Ectodermal cell (in vitro differentiated cells): Measurements from ENCODE around the gene TMEM178B.

Source experiments
- H3K27ac ChIP-seq: 2 replicates; pipeline ENCODE4 v1.7.0; 2013; ENCODE audit warnings: mild to moderate bottlenecking, low read depth, low read length; ENCODE audit not compliant: insufficient read depth, poor library complexity, severe bottlenecking
- H3K27me3 ChIP-seq: 2 replicates; pipeline ENCODE4 v1.7.0; 2013; ENCODE audit warnings: mild to moderate bottlenecking, low read length; ENCODE audit not compliant: insufficient read depth, control insufficient read depth, poor library complexity, severe bottlenecking
- H3K36me3 ChIP-seq: one replicate; pipeline ENCODE4 v1.7.0; 2013; ENCODE audit warnings: low read length; ENCODE audit not compliant: control insufficient read depth, insufficient read depth
- H3K4me1 ChIP-seq: one replicate; pipeline ENCODE4 v1.7.0; 2013; ENCODE audit warnings: low read length; ENCODE audit not compliant: control insufficient read depth, insufficient read depth
- H3K4me3 ChIP-seq: 2 replicates; pipeline ENCODE4 v1.7.0; 2013; ENCODE audit warnings: low read depth, low read length, control low read depth; ENCODE audit not compliant: insufficient read depth
- H3K9me3 ChIP-seq: 2 replicates; pipeline ENCODE4 v1.7.0; 2013; ENCODE audit warnings: mild to moderate bottlenecking, low read length, moderate library complexity; ENCODE audit not compliant: control insufficient read depth
- WGBS, 2 experiments: methylation state at CpG; one replicate each; pipeline ENCODE4 v1.1.7; 2013; ENCODE audit warnings: missing lambda C conversion rate in 2 of 2; 5-methylcytosine and 5-hydroxymethylcytosine counted together

TMEM178B gene

DNA sequence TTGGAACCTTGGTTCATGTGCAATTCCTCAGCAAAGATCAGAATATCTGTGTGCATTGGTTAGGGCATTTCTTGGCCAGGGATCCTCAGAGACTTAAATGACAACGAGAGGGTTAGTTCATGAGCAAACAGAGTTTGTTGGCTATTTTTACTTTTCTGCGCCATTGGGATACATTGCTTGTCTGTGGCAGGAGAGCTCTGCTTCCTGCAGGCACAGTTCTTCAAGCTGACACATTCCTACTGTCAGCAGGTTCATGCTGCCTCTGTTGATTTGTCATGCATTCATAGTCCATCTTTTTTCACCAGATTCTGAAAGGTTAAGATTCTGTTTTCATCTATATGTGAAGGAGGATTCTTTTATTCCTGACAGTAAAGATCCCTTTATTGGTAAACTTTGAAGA lies 139.4 kb downstream of the TMEM178B start:
- Histone ChIP-seq H3K9me3 (no peaks in the 10 kb centered on the region), H3K36me3 (no peaks in the 10 kb centered on the region), H3K27me3 (no peaks in the 10 kb centered on the region), H3K27ac (no peak overlapping the region), H3K4me1 (no peaks in the 10 kb centered on the region), H3K4me3 (no peak overlapping the region)
- WGBS, 2 experiments: 91 to 92% methylated on average over 2 of the region's 2 CpGs

GRCh38 chr7:141217938-141218337 lies 144.1 kb downstream of the TMEM178B start:
- 82 to 87% methylated on average over 7 of the region's 7 CpGs for WGBS, 2 experiments

DNA sequence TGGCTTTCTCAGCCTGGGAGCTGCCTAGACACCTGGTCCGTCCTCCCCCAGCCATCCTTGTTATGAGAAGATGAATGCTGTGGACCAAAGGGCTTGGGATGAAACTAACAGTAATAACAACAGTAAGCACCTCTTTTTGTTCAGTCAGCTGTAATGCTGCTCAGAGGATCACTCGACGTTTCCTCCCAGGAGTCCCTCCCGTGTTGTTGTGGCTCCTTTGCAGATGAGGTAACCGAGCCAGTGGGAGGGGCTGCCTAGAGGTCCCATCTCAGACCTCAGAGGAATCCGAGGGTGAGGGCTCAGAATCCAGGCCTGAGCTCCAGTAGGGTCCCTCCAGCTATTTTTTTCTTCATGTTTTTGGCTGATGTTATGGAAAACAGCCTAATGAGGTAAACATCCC lies 145.1 kb downstream of the TMEM178B start:
- 71 to 86% methylated on average over 5 to 6 of the region's 6 CpGs for WGBS, 2 experiments
- Histone ChIP-seq H3K36me3 (no peaks in the 10 kb centered on the region), H3K9me3 (no peaks in the 10 kb centered on the region), H3K4me1 (no peaks in the 10 kb centered on the region), H3K4me3 (no peak overlapping the region), H3K27ac (no peak overlapping the region), H3K27me3 (no peaks in the 10 kb centered on the region)

More at GRCh38 chr7:141217938-141218337, 144.1 kb downstream of the TMEM178B start:
- Histone ChIP-seq H3K27me3 (no peaks in the 10 kb centered on the region), H3K4me3 (no peak overlapping the region), H3K27ac (no peak overlapping the region), H3K4me1 (no peaks in the 10 kb centered on the region), H3K36me3 (no peaks in the 10 kb centered on the region), H3K9me3 (no peaks in the 10 kb centered on the region)

GRCh38 chr7:141220263-141220880 lies 146.5 kb downstream of the TMEM178B start:
- H3K9me3 ChIP-seq: no peaks in the 10 kb centered on the region
- no peaks in the 10 kb centered on the region for H3K4me1 ChIP-seq
- H3K36me3 ChIP-seq: no peaks in the 10 kb centered on the region
- H3K27me3 ChIP-seq: no peaks in the 10 kb centered on the region
- WGBS, 2 experiments: 74 to 78% methylated on average over 7 of the region's 8 CpGs
- H3K27ac ChIP-seq: no peak overlapping the region
- H3K4me3 ChIP-seq: no peak overlapping the region

DNA sequence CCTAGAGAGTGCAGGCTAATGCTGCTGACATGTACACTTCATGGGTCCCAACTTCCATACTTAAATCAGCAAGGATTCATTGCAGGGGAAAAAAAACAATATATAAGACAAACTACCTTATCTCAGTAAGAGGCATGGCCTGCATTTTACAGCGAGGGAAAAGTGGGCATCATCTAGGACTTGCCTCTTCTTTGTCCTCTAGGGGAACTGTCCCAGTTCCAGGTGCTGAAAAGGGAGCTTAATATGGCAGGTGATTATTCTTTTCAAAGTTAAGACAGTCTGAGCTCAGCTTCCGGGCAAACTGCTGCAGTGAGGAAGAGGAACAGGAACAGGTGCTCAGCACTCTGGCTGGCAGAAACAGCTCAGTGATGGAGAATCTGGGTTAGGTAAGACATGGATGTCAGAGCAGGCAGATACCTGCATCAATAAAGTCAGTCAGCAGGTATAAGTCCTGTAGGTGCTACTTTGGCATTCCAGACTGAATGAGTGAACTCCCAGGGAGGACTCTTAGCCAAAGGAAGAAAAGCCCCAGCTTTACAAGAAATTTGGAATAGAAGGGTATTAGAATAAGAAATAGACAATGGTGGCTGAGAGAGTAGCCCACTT lies 147.2 kb downstream of the TMEM178B start:
- H3K9me3 ChIP-seq: no peaks in the 10 kb centered on the region
- H3K4me1 ChIP-seq: no peaks in the 10 kb centered on the region
- H3K36me3 ChIP-seq: no peaks in the 10 kb centered on the region
- 73 to 74% methylated on average over 2 of the region's 2 CpGs for WGBS, 2 experiments
- H3K27me3 ChIP-seq: no peaks in the 10 kb centered on the region
- H3K4me3 ChIP-seq: no peak overlapping the region
- H3K27ac ChIP-seq: no peak overlapping the region

DNA sequence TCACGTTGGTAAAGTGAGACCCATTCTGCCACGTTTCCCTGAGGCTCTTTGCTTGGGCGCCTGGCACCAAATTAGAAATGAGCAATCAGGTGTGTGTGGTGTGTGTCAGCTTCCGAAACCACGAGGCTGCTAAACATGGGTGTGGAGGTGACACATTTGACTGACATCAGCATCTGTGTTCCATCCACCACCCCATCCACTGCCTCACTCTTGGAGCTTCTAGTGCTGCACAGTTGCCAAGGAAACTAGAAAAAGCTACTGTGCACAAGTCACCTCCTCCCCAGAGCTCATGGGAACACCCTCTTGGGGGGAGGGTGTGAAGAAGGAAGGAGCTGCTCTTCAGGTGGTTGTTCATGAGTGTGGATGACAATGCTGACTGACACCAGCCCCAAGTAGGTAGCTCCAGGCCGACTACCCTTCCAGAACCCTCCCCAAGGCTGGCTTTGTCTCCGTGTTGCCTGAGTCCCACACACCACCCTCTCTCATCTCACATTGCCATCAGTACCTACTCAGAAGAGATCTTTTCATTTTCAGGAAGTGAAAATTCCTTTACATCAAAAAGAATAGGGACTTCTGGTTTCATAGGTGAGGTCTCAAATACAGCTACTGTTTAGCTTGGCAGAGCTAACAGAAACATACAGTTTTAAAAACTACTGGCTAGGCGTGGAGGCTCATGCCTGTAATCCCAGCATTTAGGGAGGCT lies 152.2 kb downstream of the TMEM178B start:
- WGBS, 2 experiments: 92 to 94% methylated on average over 8 of the region's 8 CpGs
- Histone ChIP-seq H3K27me3 (no peaks in the 10 kb centered on the region), H3K4me3 (no peak overlapping the region), H3K9me3 (no peaks in the 10 kb centered on the region), H3K27ac (no peak overlapping the region), H3K36me3 (no peaks in the 10 kb centered on the region), H3K4me1 (no peaks in the 10 kb centered on the region)

GRCh38 chr7:141227454-141227853 lies 153.6 kb downstream of the TMEM178B start:
- no peak overlapping the region for H3K4me3 ChIP-seq
- no peaks in the 10 kb centered on the region for H3K27me3 ChIP-seq
- no peaks in the 10 kb centered on the region for H3K36me3 ChIP-seq
- no peak overlapping the region for H3K27ac ChIP-seq
- no peaks in the 10 kb centered on the region for H3K4me1 ChIP-seq
- WGBS, 2 experiments: 86 to 88% methylated on average over 4 of the region's 4 CpGs
- no peaks in the 10 kb centered on the region for H3K9me3 ChIP-seq

DNA sequence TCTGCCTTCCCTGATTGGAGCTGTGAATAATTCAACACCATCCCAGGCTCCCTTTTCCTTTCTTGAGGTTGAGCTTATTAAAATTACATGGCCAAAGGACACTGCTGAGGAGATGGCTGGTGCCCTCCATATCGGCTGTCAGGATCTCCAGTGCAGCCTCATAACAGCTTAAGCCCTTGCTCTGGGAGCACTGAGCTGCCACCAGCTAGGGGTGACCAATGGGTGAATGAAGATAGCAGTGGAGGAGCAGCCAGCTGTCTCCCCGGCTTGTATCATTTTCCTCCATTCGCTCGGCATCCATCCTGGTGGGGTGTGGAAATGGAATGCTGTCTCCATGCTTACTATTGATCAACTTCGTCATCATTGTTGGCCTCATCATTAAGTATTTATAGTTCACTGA lies 154.6 kb downstream of the TMEM178B start:
- no peak overlapping the region for H3K27ac ChIP-seq
- no peaks in the 10 kb centered on the region for H3K27me3 ChIP-seq
- no peaks in the 10 kb centered on the region for H3K9me3 ChIP-seq
- WGBS, 2 experiments: 88 to 93% methylated on average over 4 to 5 of the region's 5 CpGs
- H3K36me3 ChIP-seq: no peaks in the 10 kb centered on the region
- H3K4me1 ChIP-seq: no peaks in the 10 kb centered on the region
- no peak overlapping the region for H3K4me3 ChIP-seq

DNA sequence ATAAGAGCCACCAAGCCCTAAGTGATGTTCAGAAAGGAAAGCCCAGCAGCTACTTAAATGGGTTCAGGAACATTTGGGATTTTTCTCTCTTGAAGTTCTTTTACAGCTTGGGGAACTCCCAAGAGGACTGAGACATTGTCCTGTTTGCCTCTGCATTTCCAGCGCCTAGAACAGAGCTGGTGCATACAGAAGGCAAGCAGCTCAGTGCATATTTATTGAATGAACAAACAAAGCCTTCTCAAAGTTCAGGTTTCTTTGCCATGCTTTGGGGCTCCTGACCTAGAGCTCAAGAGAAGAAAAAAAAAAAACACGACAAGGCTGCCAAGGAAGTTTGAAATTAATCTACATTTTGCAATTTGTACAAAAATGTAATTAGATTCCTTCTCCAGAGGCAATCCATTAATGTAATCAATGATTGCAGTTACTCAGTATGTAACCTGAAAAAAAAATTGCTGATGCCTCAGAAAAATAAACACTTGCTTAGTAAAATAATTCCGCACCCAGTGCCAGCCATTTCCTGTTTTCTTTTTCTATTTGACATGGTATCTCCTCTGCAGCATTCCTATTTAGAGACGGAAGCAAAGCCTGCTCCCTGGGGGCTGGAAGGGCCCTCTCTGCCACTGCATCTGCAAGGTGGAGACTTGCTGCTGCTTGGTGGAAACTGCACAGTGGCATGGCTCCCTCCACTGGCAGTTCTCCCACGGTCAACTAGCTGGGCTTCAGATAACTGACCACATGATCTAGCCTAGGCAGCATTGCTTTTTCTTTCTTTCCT lies 157.3 kb downstream of the TMEM178B start:
- H3K36me3 ChIP-seq: no peaks in the 10 kb centered on the region
- 60 to 62% methylated on average over 4 of the region's 5 CpGs for WGBS, 2 experiments
- H3K4me3 ChIP-seq: no peak overlapping the region
- no peaks in the 10 kb centered on the region for H3K4me1 ChIP-seq
- no peaks in the 10 kb centered on the region for H3K27me3 ChIP-seq
- H3K27ac ChIP-seq: no peak overlapping the region
- H3K9me3 ChIP-seq: no peaks in the 10 kb centered on the region
